Stimulated activated CD4-positive, alpha-beta T cell treated with anti-CD3 and anti-CD28 coated beads, Interleukin-12 subunit alpha, Interleukin-12 subunit beta, amount 100 ng/mL, for 4 hours (primary cell): ENCODE data around the gene GRAMD2B.
A peak's percentile ranks its signal among the peaks of the same experiment; 100 is the strongest.
"Not testable (repeated sequence)": the region's sequence is repeated elsewhere in the genome, so short reads cannot be mapped to it uniquely, and the experiment has no call there.

Experiments used
- DNase-seq: peaks from one replicate; pipeline ENCODE4 v3.0.0-alpha.2; 2020

GRAMD2B gene, protein sequence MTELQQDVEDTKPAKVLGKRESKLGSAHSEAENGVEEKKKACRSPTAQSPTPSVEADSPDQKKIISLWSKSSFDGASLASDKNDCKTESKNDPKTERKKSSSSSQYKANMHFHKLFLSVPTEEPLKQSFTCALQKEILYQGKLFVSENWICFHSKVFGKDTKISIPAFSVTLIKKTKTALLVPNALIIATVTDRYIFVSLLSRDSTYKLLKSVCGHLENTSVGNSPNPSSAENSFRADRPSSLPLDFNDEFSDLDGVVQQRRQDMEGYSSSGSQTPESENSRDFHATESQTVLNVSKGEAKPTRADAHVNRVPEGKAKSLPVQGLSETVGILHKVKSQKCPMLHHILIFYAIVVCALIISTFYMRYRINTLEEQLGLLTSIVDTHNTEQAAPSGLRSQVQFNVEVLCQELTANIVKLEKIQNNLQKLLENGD

GRCh38 chr5:126422994-126423788, at the start of gene GRAMD2B:
Gene GRAMD2B, plus strand, starts transcription at chr5:126423409. Its CDS starts 198 bp downstream, at chr5:126423607.
- peak; percentile 52 for DNase-seq

DNA sequence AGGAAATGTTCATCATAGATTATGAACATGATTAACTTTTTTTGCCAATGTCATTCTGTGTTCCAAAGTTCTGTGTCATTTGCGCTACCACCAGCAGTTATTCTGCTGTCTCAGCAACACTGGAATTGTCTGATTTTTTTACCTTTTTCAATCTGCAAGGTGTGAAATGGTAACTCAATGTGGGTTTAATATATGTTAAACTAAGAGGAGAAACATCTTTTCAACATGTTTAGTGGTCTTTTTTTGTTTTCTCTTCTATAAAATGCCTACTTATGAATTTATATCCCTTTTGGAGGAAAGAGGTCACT, 49.1 kb upstream of the GRAMD2B start:
- no peak for DNase-seq

GRCh38 chr5:126376443-126376842, 46.8 kb upstream of the GRAMD2B start:
- no peak for DNase-seq

GRCh38 chr5:126377424-126377823, 45.8 kb upstream of the GRAMD2B start:
- DNase-seq, result no peak

DNA sequence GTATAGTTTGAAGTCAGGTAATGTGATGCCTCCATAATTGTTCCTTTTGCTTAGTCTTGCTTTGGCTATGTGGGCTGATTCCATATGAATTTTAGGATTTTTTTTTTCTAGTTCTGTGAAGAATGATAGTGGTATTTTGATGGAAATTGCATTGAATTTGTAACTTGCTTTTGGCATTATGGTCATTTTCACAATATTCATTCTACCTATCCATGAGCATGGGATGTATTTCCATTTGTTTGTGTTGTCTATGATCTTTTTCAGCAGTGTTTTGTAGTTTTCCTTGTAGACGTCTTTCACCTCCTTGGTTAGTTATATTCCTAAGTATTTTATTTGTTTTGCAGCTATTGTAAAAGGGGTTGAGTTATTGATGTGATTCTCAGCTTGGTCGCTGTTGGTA, 42.9 kb upstream of the GRAMD2B start:
- not testable (repeated sequence) for DNase-seq

DNA sequence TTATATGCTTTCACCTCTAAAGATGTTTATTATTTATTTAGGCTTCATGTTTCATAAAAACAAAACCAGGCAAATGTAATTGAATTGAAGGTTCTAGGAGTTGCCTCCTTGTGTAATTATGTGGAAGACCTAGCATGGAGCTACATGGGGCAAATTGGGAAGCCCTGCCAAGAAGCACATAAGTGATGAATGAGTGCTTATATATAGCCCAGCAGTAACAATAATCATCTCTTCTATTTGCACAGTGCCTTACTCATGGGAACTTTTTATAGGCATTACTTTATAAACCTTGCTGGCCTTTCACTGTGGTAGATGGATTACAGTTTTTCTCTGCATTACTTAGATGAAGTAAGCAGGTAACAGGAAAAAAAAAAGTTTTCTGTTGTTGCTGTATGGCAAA, 40.0 kb upstream of the GRAMD2B start:
- no peak for DNase-seq

GRCh38 chr5:126383776-126384175, 39.4 kb upstream of the GRAMD2B start:
- DNase-seq, result no peak

DNA sequence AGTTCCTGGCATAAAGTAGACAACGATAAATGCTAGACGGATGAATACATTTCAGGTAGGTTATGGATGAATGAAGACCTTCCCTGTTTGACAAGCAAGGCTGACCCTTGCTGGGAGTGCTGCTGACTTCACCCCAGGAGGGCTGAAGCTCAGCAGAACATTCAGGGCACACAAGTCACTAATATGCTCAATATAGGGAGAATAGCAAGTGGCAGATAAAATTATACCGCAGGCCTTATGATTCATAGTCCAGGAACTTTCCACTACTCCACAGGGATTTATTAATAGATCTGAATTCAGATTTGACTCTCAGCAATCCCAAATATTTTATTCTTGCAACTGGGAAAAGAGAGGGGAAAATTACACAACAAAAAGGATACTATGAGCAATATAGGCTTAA, 38.2 kb upstream of the GRAMD2B start:
- DNase-seq, result no peak

- no peak for DNase-seq
These were observed 37.4 kb upstream of the GRAMD2B start for GRCh38 chr5:126385524-126386502.

DNA sequence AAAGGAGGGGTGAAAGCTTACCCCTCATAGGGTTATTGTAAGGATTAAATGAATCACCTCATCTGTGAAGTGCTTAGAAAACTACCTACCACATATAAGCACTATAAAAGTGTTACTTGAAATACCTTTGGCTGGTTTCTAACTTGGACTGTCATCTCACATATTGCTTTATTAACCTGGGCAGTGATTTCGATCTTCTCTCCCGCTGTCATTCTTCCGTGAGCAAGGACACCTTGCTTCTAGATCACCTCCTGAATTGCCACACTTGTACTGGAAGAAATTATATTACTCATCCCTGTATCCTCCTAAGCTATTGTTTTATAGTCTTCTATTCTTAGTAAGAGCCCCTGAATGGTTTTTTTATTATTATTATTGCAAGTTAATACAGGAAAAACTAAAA, 34.0 kb upstream of the GRAMD2B start:
- DNase-seq, result no peak

DNA sequence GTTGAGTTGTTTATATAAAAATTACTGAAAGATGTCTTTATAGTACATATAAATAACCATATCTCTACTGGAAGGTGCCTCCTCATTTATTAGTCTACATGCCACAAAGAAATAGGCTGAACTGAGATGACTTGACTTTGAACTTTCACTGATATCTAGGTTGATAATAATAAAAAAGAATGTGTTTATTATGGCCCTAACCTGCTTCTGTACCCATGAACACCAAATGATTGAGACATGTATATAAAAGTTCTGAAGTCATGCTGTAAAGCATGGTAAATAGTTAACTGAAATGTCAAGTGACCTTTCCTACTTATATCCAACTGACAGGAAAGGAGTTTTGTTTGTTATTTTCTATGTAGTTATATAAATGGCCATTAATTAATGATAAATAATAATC, 33.2 kb upstream of the GRAMD2B start:
- no peak for DNase-seq

DNA sequence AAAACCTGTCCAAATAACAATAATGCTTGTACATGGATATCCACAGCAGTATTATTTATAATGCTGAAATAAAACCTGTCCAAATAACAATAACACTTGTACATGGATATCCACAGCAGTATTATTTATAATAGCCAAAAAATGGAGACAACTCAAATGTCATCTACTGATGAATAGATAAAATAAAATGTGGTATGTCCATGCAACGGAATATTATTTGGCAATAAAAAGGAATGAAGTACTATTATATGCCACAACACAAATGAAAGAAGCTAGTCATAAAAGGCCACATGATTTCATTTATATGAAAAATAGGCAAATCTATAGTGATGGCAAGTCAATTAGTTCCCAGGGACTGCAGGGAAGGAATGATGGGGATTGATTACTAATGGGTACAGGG, 31.8 kb upstream of the GRAMD2B start:
- DNase-seq, result no peak

- DNase-seq, result no peak
These were observed 28.9 kb upstream of the GRAMD2B start for GRCh38 chr5:126394211-126394788.

DNA sequence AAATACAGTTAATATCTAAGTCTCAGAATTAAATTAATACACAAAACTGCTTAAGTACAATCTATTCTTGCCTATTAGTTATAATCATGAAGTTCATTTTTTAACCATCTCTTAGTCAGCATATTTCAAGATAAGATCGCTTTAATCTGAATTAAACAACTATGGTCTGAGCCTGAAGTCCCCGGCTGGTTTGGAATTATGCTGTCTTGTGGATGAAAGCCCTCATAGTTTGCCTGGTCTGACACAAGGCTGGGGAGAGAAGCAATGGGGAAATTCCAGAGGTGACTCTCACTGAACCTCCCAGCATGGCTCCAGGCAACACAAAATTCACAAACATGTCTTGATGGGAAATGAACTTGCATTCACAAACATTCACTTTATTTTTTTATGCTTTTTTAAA, 28.0 kb upstream of the GRAMD2B start:
- DNase-seq, result no peak

DNA sequence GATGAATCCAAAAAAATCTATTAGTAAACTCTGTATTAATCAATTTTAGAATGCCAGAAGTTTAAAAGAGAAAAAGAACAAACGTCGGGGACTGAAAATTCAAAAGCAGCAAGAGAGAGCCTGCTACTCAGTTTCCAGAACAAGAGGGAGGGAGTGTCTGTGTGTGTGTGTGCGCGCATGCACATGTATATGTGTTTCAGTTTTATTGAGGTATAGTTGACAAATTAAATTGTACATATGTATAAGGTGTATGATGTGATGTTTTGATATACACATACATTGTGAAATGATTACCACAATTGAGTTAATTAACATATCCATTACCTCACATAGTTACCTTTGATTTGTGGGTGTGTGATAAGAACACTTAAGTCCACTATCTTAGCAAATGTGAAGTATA, 27.6 kb upstream of the GRAMD2B start:
- DNase-seq, result no peak

- not testable (repeated sequence) for DNase-seq
These were observed 26.5 kb upstream of the GRAMD2B start for GRCh38 chr5:126396721-126397120.

DNA sequence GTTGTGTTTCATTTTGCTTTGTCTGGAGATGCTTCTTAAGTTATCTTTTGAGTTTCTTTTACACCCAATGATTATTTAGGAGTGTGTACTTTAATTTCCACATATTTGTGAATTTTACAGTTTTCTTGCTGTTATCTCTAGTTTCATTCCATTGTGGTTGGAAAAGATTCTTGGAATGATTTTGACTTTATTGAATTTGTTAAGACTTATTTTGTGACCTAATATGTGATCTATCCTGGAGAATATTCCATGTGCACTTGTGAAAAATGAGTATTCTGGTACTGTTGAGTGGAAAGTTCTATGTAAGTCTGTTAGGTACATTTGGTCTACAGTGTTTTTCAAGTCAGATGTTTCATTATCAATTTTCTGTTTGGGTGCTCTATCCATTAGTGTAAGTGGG, 24.4 kb upstream of the GRAMD2B start:
- no peak for DNase-seq

- no peak for DNase-seq
These were observed 22.5 kb upstream of the GRAMD2B start for GRCh38 chr5:126400621-126401251.

DNA sequence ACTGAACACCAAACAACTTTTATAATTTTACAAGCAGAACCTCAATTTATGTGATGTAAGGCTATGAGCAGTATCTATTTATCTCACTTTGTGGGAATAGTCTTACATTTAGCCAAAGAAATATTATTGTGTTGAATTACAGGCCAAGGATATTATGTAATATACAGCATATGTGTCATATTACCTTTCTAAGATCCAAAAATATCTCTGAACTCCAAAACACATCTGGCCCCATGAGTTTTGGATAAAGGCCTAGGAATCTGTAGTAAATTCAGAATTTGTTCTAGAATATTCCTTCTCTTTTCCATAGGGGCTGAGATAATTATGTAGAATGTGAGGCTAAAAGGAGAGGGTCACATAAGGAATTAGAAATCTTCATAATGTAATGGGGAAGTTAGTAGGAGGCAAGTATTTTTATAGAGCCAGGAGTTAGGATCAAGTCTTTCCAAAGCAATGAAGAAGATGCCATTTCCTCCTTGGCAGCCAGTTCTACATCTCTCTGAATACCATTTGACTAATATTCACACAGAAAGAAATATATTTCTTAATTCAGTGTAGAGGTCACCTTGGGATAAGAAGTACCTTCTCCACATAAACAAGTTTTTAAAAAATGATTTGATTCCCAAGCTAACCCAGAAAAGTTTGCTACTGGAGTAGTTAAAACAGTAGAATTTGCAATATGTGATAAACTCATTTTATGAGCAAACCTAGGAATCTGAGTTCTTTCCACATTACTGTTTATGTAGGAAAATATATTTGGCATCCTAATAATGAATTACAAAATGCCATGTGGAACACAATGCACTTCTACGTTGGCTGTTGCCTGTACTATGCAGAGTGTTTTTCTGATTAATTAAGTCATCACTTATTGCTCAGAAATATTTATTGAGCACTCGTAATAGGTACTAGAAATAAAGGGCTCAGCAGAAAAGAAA, 20.3 kb upstream of the GRAMD2B start:
- DNase-seq, result no peak

- no peak for DNase-seq
These were observed 19.3 kb upstream of the GRAMD2B start for GRCh38 chr5:126403876-126404275.

DNA sequence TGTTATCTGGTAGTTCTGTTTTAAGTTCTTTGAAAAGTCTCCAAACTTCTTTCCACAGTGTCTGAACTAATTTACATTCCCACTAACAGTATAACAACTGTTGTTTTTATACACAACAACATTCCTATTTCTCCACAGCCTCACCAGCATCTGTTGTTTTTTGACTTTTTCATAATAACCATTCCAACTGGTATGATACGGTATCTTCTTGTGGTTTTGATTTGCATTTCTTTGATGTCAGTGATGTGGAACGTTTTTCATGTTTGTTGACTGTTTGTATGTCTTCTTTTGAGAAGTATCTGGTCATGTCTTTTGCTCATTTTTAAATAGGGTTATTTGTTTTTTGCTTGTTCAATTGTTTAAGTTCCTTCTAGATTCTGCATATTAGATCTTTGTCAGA, 12.6 kb upstream of the GRAMD2B start:
- DNase-seq, result no peak
